ENCODE measurements around the gene NR5A2.

NR5A2 gene

DNA sequence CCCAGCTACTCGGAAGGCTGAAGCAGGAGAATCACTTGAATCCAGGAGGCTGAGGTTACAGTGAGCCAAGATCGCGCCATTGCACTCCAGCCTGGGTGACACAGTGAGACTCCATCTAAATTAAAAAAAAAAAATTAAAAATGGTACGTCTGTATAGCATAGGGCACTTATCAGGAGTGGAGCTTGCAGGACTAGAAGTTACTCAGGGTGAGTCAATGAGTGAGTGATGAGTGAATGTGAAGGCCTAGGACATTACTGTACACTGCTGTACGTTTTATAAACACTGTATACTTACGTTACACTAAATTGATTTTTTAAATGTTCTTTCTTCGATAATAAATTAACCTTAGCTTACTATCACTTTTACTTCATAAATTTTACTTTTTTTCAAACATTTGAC, 183.6 kb downstream of the NR5A2 start:
- DNase-seq: no peak

DNA sequence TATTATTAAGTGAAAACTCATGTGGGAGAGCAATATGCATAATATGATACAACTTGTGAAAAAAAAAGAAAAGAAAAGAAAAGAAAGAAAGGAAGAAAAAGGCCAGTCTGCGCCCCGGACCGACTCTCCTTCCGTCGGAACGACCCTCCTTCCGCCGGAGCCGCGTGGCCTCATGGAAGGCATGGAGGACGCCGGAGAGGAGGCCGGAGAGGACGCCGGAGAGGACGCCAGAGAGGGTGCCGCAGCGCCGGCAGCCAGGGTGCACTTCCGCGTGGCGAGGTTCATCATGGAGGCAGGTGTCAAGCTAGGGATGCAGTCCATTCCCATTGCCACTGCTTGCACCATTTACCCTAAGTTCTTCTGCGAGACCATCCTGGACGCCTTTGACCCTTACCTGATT, 185.9 kb downstream of the NR5A2 start:
- no peak for DNase-seq

DNA sequence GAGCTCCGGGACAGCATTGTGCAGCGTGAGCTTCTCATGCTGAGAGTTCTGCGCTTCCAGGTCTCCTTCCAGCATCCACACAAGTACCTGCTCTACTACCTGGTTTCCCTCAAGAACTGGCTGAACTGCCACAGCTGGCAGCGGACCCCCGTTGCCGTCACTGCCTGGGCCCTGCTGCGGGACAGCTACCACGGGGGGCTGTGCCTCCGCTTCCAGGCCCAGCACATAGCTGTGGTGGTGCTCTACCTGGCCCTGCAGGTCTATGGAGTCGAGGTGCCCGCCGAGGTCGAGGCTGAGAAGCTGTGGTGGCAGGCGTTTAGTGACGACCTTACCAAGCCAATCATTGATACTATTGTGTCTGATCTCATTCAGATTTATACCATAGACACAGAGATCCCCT, 186.4 kb downstream of the NR5A2 start:
- DNase-seq: no peak

DNA sequence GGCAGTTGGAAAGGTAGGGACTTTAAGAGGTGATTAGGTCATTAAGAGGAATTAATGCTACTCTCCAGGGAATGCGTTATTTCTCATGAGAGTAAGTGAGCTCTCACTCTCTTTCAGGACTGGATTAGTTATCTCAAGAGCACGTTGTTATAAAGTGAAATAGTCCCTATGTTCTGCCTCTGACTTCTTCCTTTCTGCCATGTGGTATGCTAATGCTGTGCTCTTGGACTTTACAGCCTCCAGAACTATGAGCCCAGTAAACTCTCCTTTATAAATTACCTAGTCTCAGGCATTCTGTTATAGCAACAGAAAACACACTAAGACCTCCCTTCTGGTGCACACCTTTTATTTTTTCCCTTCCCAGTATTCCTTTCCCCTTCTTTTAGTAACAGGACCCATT, 187.8 kb downstream of the NR5A2 start:
- no peak for DNase-seq

DNA sequence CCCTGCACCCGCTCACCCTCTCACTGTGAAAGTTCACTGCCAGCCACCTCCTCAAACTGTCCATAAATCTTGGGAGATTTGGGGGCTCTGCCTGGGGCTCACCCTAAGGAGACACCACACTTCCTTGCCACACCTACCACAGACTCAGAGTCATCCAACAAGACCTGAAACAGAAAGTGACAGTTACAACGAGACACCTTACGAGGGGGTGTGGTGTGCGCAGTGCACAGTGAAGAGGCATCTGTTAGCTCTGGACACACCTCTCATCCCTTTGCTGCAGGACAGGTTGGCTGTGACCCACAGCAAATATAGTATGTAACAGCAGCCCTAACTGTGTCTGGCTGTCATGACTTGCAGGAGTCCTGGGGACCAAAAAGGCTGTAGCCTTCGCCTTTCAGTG, 190.2 kb downstream of the NR5A2 start:
- DNase-seq: no peak

DNA sequence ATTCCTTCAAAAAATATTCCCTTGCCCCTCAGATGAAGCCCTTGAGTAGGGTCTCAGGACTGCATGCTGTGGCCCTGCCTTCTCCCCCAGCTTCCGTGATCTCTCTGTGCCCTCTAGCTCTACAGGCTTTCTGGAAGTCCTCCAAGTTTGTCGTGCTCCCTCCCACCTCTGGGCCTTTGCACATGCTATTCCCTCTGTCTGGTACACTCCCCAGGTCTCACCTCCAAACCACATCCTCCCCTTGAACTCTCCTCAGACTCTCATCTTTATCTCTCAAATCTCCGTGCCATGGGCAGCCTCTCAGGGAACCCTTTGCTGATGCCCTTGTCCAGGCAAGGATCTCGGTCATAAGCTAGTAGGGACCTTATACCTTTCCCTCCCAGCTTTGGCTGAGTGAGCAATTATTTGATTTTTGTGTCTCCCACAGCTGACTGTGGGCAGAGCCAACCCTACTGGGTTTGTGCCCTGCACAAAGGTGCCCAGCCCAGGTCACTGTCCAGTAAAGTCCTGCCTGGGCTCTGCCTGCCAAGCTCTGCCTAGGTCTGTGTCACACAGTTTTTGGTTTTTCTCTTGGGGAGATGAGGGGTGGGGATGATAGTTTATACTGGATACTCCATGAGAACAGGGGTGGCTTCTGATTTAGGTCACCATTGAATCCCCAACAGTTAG, 194.2 kb downstream of the NR5A2 start:
- no peak for DNase-seq

DNA sequence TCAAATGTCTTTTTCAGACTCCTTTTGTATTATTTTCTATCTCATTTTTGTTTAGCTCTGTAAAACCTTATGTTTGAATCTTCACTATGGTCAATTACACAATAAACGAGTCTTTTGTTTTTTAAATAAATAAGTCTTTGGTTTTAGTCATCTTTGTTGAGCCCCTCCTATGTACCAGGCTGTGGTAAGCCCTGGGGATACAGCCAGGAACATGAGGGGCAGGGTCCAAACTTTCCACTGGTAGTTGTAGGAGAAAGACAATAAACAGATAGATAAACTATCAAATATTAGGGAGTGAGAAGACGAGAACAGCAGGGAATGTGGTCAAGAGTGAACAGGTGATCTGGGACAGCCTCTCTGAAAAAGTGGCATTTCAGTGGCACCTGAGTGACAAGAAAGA, 195.7 kb downstream of the NR5A2 start:
- DNase-seq: no peak

DNA sequence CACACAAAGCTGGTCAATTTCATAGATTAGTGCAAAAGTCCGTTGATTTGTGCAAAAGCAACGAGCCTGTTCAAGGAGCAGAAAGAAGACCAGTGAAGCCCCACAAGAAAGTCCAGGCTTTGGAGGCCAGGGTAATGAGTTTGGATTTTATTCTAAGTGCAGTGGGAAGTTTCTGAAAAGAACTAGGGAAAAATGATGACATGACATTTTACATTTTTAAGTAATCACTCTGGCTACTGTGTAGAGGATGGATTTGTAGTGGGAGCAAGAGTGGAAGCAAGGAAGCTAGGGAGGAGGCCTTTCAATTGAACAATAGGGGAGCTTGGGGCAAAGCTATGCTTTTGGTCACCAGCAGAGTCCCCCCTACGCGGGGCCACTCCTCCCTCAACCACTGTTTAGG, 196.1 kb downstream of the NR5A2 start:
- DNase-seq: no peak

DNA sequence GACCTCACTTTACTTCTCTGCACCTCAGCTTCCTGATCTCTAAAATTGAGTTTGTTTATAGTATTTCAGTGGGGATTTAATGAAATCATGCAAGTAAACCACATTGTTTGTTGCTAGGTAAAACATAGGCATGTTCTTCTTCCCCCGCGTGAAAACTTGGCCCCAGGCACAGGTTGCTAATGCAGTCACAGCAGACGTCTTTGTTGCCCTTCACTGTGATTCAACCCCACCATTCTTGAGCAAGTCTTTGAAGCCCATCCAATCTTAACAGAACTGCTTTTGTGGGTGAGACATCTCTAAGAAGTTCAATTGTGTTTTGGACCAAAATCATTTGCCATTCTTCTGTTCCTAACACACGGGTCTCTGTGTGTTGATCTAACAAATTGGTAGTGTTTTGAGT, 196.8 kb downstream of the NR5A2 start:
- no peak for DNase-seq

DNA sequence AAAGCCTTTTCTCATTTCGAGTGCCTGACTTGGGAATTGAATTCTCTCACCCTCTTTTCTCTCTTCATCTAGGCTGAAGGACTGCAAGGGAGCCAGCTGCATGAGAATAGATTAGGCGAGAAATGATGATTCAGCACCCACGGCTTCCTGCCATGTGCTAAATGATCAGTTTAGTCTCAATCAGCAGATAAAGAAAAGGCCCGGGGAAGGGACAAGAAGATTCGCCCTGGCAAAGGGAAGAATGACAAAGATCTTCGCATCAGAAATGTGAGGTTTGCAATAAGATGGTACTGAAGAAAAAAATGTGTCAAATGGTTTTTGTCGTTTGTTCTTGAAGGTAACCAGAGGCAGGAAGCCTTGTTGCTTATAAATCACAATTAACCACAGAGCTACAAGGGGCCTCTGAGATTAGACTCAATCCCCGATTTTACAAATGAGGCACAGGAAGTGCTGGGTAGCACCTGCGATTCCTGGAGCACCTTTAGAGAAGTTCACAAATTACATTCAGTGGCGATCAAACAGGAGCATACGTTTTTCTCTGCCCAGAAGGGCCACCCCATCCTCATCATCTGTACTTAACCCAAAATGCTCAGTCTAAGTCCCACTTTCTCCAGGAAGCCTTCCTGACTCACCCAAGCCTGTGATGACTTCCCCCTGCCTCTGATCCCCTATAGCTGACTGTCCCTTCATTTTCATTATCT, 198.9 kb downstream of the NR5A2 start:
- DNase-seq: no peak

DNA sequence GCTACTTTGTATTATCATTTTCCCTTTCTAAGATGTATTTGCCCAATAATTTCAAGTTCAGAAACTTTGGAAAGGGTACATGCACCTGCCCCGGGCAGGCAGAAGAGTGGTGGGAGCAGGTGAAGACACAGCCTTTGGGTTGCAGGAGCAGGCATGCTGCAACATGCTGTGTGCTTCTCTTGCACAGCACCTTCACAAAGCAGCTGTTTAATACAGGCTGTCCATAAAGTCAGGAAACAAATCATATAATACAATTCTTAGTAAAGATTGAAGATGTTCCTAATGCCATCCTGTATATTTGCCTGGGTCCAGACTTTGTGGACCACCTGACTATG, 199.4 kb downstream of the NR5A2 start:
- no peak for DNase-seq

All from NCI-H446 (cell line).